IMR-90 (cell line): ENCODE results near the gene NMRK2. TPM values are rescaled to one million over a fixed set of nuclear protein-coding genes. Genes with fewer than 3 reads are reported as not detected.

ENCODE experiments used
- ATAC-seq: fragments of 200-7000 bp; cut with Tn5 transposase; 2 replicates; pipeline ENCODE4 v1.9.1; 2020; ENCODE audit warnings: low read depth, mild to moderate bottlenecking, moderate library complexity
- BruUV-seq: library from RNA; stranded (reverse); fragments of 400-500 nt; replicated peaks from 2 replicates; lab custom pipeline; 2021; lab: Mats Ljungman, UMichigan
- CTCF ChIA-PET: fragments of 300-600 bp; formaldehyde crosslinking; extraction: SDS; loops from one replicate; lab custom pipeline; 2021; ENCODE audit warnings: antibody characterized with exemption; lab: Yijun Ruan, JAX
- POLR2A ChIA-PET: fragments of 300-600 bp; sonication (Branson Sonifier 250); formaldehyde crosslinking; loops from one replicate; lab custom pipeline; 2022; ENCODE audit warnings: antibody characterized with exemption; ENCODE audit not compliant: unreplicated experiment; lab: Charles Lee
- DNase-seq: peaks from one replicate; pipeline ENCODE4 v3.0.0; 2013
- H2AFZ ChIP-seq: replicated peaks from 2 replicates; pipeline ENCODE3; 2013; ENCODE audit warnings: low read length, mild to moderate bottlenecking; ENCODE audit not compliant: poor library complexity
- H2AK5ac ChIP-seq: 2 replicates; pipeline ENCODE4 v1.6.1; 2013; ENCODE audit warnings: low read depth, low read length, inconsistent platforms
- H2AK9ac ChIP-seq: replicated peaks from 2 replicates; pipeline ENCODE3; 2013; ENCODE audit warnings: mild to moderate bottlenecking, low read depth, low read length, moderate library complexity; ENCODE audit not compliant: poor library complexity
- H2BK120ac ChIP-seq: 2 replicates; pipeline ENCODE4 v1.6.1; 2013; ENCODE audit warnings: low read depth, low read length, inconsistent platforms
- H2BK15ac ChIP-seq: 3 replicates; pipeline ENCODE4 v1.6.1; 2013; ENCODE audit warnings: low read depth, low read length, inconsistent platforms
- H2BK20ac ChIP-seq: 2 replicates; pipeline ENCODE4 v1.6.1; 2013; ENCODE audit warnings: low read depth, mild to moderate bottlenecking, inconsistent platforms, low read length, moderate library complexity
- H2BK5ac ChIP-seq: 2 replicates; pipeline ENCODE4 v1.6.1; 2013; ENCODE audit warnings: mild to moderate bottlenecking, low read depth, low read length, inconsistent platforms; ENCODE audit not compliant: poor library complexity, severe bottlenecking
- H3K14ac ChIP-seq: replicated peaks from 2 replicates; pipeline ENCODE4 v1.6.1; 2013; ENCODE audit warnings: low read depth, low read length, inconsistent platforms
- H3K18ac ChIP-seq: 2 replicates; pipeline ENCODE4 v1.6.1; 2013; ENCODE audit warnings: low read depth, low read length, control low read depth
- H3K23ac ChIP-seq: 2 replicates; pipeline ENCODE4 v1.6.1; 2013; ENCODE audit warnings: low read depth, low read length, inconsistent platforms
- H3K27ac ChIP-seq: 2 replicates; pipeline ENCODE4 v1.5.1; 2013; ENCODE audit warnings: mild to moderate bottlenecking, control low read depth, low read length; ENCODE audit not compliant: insufficient read depth
- H3K27me3 ChIP-seq: 2 replicates; pipeline ENCODE4 v1.6.1; 2013; ENCODE audit warnings: low read length; ENCODE audit not compliant: control insufficient read depth, insufficient read depth
- H3K36me3 ChIP-seq: 2 replicates; pipeline ENCODE4 v1.6.1; 2013; ENCODE audit warnings: low read length, mixed read lengths; ENCODE audit not compliant: control insufficient read depth, insufficient read depth
- H3K4ac ChIP-seq: 2 replicates; pipeline ENCODE4 v1.6.1; 2013; ENCODE audit warnings: low read depth, low read length, inconsistent platforms
- H3K4me1 ChIP-seq: 2 replicates; pipeline ENCODE4 v1.6.1; 2013; ENCODE audit warnings: low read length, mixed read lengths; ENCODE audit not compliant: control insufficient read depth, insufficient read depth
- H3K4me2 ChIP-seq: 2 replicates; pipeline ENCODE4 v1.6.1; 2013; ENCODE audit warnings: low read depth, mild to moderate bottlenecking, control low read depth, low read length, moderate library complexity
- H3K4me3 ChIP-seq: 2 replicates; pipeline ENCODE4 v1.5.1; 2013; ENCODE audit warnings: low read depth, mild to moderate bottlenecking, control low read depth, low read length, moderate library complexity; ENCODE audit not compliant: insufficient read depth
- H3K56ac ChIP-seq: 2 replicates; pipeline ENCODE4 v1.6.1; 2013; ENCODE audit warnings: low read length, inconsistent platforms; ENCODE audit not compliant: insufficient read depth; ENCODE audit errors: extremely low read depth
- H3K79me1 ChIP-seq, 2 experiments: 2 replicates each; pipeline ENCODE4 v1.6.1; 2013; ENCODE audit warnings: low read length in 2 of 2, inconsistent platforms in 1 of 2, low read depth in 1 of 2
- H3K9ac ChIP-seq: 2 replicates; pipeline ENCODE4 v1.6.1; 2013; ENCODE audit warnings: low read depth, low read length, control low read depth
- H3K9me1 ChIP-seq: 2 replicates; pipeline ENCODE4 v1.6.1; 2013; ENCODE audit warnings: low read length, inconsistent platforms; ENCODE audit not compliant: insufficient read depth
- H3K9me3 ChIP-seq: 2 replicates; pipeline ENCODE4 v1.6.1; 2013; ENCODE audit warnings: low read length; ENCODE audit not compliant: control insufficient read depth, insufficient read depth
- H4K20me1 ChIP-seq: 2 replicates; pipeline ENCODE4 v1.6.1; 2013; ENCODE audit warnings: low read length, inconsistent platforms; ENCODE audit not compliant: insufficient read depth
- H4K5ac ChIP-seq: 2 replicates; pipeline ENCODE4 v1.6.1; 2013; ENCODE audit warnings: mild to moderate bottlenecking, low read depth, low read length, control low read depth
- H4K8ac ChIP-seq, 2 experiments: 2 replicates each; pipeline ENCODE4 v1.6.1; 2013; ENCODE audit warnings: low read depth in 2 of 2, low read length in 2 of 2, control low read depth in 1 of 2, inconsistent platforms in 1 of 2
- H4K91ac ChIP-seq: 2 replicates; pipeline ENCODE4 v1.6.1; 2013; ENCODE audit warnings: low read depth, low read length, inconsistent platforms; ENCODE audit not compliant: insufficient read depth
- CEBPB ChIP-seq: IDR thresholded peaks from 2 replicates; pipeline ENCODE4 v1.6.1; 2012; ENCODE audit warnings: low read depth, low read length, improper control_type of control experiment
- CHD1 ChIP-seq: IDR thresholded peaks from 2 replicates; pipeline ENCODE4 v1.6.1; 2012; ENCODE audit warnings: low read depth, low read length, improper control_type of control experiment
- CTCF ChIP-seq: conservative IDR thresholded peaks from 2 replicates; pipeline ENCODE4 v1.5.1; 2012; ENCODE audit warnings: mild to moderate bottlenecking, low read depth, low read length, improper control_type of control experiment
- ELK1 ChIP-seq: fragments of 150-350 bp; IDR thresholded peaks from 2 replicates; pipeline ENCODE4 v1.6.1; 2016; ENCODE audit warnings: low read depth, mild to moderate bottlenecking, low read length, moderate library complexity, borderline replicate concordance
- FOS ChIP-seq: fragments of 150-350 bp; IDR thresholded peaks from 2 replicates; pipeline ENCODE4 v1.6.1; 2016; ENCODE audit warnings: low read depth, low read length
- MAFK ChIP-seq: IDR thresholded peaks from 2 replicates; pipeline ENCODE4 v1.6.1; 2012; ENCODE audit warnings: low read depth, low read length, improper control_type of control experiment
- MAZ ChIP-seq: IDR thresholded peaks from 2 replicates; pipeline ENCODE4 v1.6.1; 2012; ENCODE audit warnings: low read depth, mild to moderate bottlenecking, low read length, improper control_type of control experiment, moderate library complexity, borderline replicate concordance
- MXI1 ChIP-seq: IDR thresholded peaks from 2 replicates; pipeline ENCODE4 v1.6.1; 2012; ENCODE audit warnings: low read depth, mild to moderate bottlenecking, low read length, moderate library complexity, borderline replicate concordance
- NFE2L2 ChIP-seq: fragments of 150-350 bp; IDR thresholded peaks from 2 replicates; pipeline ENCODE4 v1.6.1; 2016; ENCODE audit warnings: low read depth, mild to moderate bottlenecking, low read length
- POLR2A ChIP-seq: IDR thresholded peaks from 2 replicates; pipeline ENCODE4 v1.6.1; 2012; ENCODE audit warnings: mild to moderate bottlenecking, low read depth, low read length
- RAD21 ChIP-seq: IDR thresholded peaks from 2 replicates; pipeline ENCODE4 v1.6.1; 2012; ENCODE audit warnings: low read length, improper control_type of control experiment
- RCOR1 ChIP-seq: IDR thresholded peaks from 2 replicates; pipeline ENCODE4 v1.6.1; 2012; ENCODE audit warnings: mild to moderate bottlenecking, low read length, improper control_type of control experiment; ENCODE audit not compliant: insufficient replicate concordance
- RFX5 ChIP-seq: IDR thresholded peaks from 2 replicates; pipeline ENCODE4 v1.8.0; 2012; ENCODE audit warnings: low read depth, mild to moderate bottlenecking, low read length, moderate library complexity
- SMC3 ChIP-seq: fragments of 150-350 bp; IDR thresholded peaks from 2 replicates; pipeline ENCODE4 v1.6.1; 2016; ENCODE audit warnings: low read depth, mild to moderate bottlenecking, antibody characterized with exemption, low read length, moderate library complexity
- USF2 ChIP-seq: fragments of 150-350 bp; IDR thresholded peaks from 2 replicates; pipeline ENCODE4 v1.6.1; 2017; ENCODE audit warnings: mild to moderate bottlenecking, antibody characterized with exemption, low read length, low read depth
- WGBS, 2 experiments: methylation state at CpG; one replicate each; pipeline versions ENCODE4 v1.1.5 to v1.1.7; 2013; ENCODE audit warnings: missing lambda C conversion rate in 2 of 2; ENCODE audit not compliant: insufficient read length in 1 of 2; ENCODE audit errors: extremely low coverage in 2 of 2; 5-methylcytosine and 5-hydroxymethylcytosine counted together
- dilution Hi-C: fragments of 300-500 bp; cut with HindIII; formaldehyde crosslinking; loops from one replicate; pipeline ENCODE4 v1.14.3; 2018; ENCODE audit warnings: low sequenced_read_pairs; ENCODE audit not compliant: unreplicated experiment
- in situ Hi-C: fragments of 300-500 bp; cut with MboI; formaldehyde crosslinking; loops from 3 replicates; pipeline ENCODE4 v1.14.3; 2019; ENCODE audit warnings: low sequenced_read_pairs, inconsistent platforms, mixed read lengths
- intact Hi-C: fragments of 100-400 bp; cut with micrococcal nuclease; formaldehyde crosslinking; loops from 2 replicates; pipeline ENCODE4 v1.10.0; 2022
- polyA plus RNA-seq, 3 experiments: library from polyadenylated mRNA; depleted of rRNA; stranded (reverse); fragments of >200 nt; gene quantifications; 2 replicates each; pipeline ENCODE4 v1.2.3, GENCODE V29; 2012; ENCODE audit warnings: low replicate concordance in 1 of 3
- total RNA-seq: library from RNA; depleted of rRNA; stranded (reverse); fragments of >200 nt; gene quantifications from 2 replicates; pipeline ENCODE4 v1.2.3, GENCODE V29; 2012

Gene NMRK2
- total and polyA plus RNA-seq, 2 of the 4 experiments (the other 2 are of a cell fraction), result not detected

- Histone ChIP-seq H3K9ac (no peak overlapping the region), H3K4me2 (no peak overlapping the region), H3K9me1 (no peaks in the 10 kb centered on the region), H3K4me1 (no peaks in the 10 kb centered on the region), H3K23ac (no peak overlapping the region), H3K56ac (no peak overlapping the region), H2AK9ac (no peak overlapping the region), H3K9me3 (peaks cover 5% of the 10 kb centered on the region; the same call in 1 of the 2 replicates), H2BK20ac (no peak overlapping the region), H2BK5ac (no peak overlapping the region), H3K4me3 (no peak overlapping the region), H4K8ac (no peak overlapping the region), H3K27ac (no peak overlapping the region), H4K91ac (no peak overlapping the region), H3K18ac (no peak overlapping the region), H2AK5ac (no peak overlapping the region), H3K4ac (no peak overlapping the region), H4K20me1 (no peaks in the 10 kb centered on the region), H2BK120ac (no peak overlapping the region), H4K5ac (no peak overlapping the region), H3K79me1 (no peaks in the 10 kb centered on the region), H3K27me3 (no peaks in the 10 kb centered on the region; the same call in none of the 2 replicates), H2BK15ac (no peak overlapping the region), H3K14ac (no peak overlapping the region), H3K36me3 (no peaks in the 10 kb centered on the region), H2AFZ (no peak overlapping the region)
- no TSS peak for BruUV-seq
- in situ Hi-C loops, result no loop called here
- 54% methylated on average over 7 of the region's 14 CpGs; no CpG with 5 or more reads in 1 of the 2 experiments for WGBS, 2 experiments
- ATAC-seq (no peak), DNase-seq (no peak)
- ChIA-PET POLR2A (no interaction called here), CTCF (no interaction called here)
- intact Hi-C loops, result no loop called here
- dilution Hi-C loops, result no loop called here
- TF ChIP-seq CEBPB (no peak), MAZ (no peak), RCOR1 (no peak), POLR2A (no peak), USF2 (no peak), NFE2L2 (no peak), ELK1 (no peak), CTCF (no peak), RFX5 (no peak), MXI1 (no peak), SMC3 (no peak), MAFK (no peak), RAD21 (no peak), FOS (no peak), CHD1 (no peak)
These were observed 24.4 kb upstream of the NMRK2 start for GRCh38 chr19:3908266-3909054.
